Islet precursor cell (in vitro differentiated cells): ENCODE measurements around the gene MSANTD4.
A peak's percentile ranks its signal among the peaks of the same experiment; 100 is the strongest.
"Not testable (repeated sequence)": the region's sequence is repeated elsewhere in the genome, so short reads cannot be mapped to it uniquely, and the experiment has no call there.

Experiments used
- DNase-seq: peaks from one replicate; pipeline ENCODE4 v3.0.0-alpha.2; 2018

The MSANTD4 gene

DNA sequence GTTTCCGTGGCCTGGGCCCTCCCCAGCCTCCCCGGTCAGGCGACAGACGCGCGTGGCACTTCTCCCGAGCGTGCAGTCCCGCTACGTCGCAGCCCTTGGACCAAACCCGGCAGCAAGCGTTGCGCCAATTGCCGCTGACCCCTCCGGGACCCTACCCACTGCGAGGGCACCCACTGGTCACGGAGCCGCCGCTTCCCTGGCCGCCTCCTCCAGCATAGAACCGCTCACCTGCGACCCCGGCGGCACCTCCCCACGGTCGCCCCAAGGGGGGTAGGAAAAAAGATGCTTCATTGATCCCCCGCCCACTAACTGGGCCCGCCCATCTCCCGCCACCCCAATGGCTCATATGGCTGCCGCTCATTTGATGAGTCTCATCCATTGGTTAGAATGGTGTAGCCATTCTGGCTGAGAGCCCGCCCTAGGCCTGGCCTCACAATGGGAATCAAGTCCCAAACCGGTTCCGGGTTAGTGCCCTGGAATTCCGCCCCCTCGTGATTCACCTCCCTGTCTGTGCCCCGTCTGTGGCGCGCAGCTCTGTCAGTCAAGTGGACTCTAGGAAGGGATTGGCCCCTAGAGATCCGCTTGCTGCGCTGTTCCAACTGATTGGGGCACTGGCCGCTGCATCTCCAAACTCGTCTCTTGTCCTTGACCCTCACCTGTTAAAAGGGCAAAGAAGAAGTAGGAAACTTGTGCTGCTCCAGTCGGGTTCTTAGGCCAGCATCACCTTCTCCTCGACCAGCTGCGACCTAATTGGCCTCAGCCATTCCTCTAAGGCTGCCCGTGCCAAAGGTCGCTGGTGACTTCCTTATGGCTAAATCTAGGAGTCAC, at the start of gene MSANTD4:
TSS of gene MSANTD4 (minus strand) at position 274 of the 828 bp plus-strand sequence. CDS start 11,323 bp downstream, outside the sequence.
- DNase-seq, result peak; percentile 100

DNA sequence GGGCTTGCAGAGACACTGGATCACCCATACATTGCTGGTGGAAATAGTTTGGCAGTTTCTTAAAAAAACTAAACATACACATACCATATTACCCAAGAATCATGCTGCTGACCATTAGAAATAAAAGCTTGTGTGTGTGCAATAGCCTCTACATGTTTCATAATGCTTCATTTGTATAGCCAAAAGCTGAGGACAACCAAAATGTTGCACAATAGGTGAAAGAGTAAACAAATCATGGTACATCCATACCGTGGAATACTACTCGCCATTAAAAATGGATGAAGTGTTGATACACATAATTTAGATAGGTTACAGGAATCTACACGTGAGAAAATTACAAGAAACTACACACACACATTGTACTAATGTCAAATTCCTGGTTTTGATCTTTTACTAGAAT, 48.6 kb upstream of the MSANTD4 start:
- DNase-seq, result no peak

DNA sequence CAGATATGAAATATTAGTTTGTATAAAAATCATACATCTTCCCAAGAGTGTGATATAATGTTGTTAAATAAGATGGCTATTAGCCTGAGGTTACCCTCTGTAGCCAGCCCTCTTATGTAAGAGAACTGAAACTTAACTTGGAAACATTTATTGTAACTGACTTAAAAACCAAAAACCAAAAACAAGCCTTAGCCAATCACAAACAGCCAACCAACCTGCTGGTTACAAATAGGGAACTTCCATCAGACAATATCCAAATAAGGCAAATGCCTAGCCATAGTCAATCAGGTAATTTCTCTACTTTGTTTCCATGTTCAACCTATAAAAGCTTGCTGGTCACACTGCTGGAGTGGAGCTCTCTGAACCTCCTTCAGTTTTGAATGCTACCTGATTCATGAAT, 41.0 kb upstream of the MSANTD4 start:
- DNase-seq, result no peak

DNA sequence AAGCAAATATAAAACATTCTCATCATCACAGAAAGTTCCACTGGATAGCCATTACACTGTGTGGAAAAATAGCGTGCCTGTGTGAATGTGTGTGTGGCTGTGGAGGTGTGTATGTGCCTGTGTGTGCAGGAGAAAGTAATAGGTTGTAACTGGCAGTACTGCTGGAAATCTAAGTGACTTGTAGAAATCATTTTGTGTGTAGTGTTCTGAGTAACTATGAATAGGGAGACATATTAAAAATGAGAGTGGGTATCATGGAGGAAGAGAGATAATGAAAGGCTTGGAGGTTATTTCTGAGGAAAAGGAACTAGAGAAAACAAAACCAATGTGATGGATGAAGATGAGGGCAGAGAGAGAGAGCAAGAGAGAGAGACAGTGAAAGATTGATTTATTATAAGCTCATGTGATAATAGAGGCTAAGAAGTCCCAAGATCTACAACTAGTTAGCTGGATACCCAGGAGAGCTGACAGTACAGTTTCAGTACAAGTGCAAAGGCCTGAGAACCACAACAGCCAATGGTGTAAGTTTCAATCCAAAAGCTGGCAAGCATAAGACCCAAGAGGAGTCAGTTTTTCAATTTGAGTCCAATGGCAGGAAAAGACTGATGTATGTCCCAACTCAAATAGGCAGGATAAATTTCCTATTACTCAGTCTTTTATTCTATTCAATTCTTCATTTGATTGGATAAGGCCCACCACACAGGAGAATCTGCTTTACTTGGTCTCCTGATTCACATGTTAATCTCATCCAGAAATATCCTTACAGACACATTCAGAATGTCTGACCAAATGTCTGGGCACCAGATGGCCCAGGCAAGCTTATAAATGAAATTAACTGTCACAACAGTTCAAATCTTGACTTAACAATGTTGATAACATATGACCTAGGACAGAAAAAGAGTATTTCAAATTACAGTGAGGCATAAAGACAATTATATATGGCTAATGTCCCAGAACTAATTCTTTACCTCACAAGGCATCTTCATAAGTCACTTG, 40.2 kb upstream of the MSANTD4 start:
- no peak for DNase-seq

DNA sequence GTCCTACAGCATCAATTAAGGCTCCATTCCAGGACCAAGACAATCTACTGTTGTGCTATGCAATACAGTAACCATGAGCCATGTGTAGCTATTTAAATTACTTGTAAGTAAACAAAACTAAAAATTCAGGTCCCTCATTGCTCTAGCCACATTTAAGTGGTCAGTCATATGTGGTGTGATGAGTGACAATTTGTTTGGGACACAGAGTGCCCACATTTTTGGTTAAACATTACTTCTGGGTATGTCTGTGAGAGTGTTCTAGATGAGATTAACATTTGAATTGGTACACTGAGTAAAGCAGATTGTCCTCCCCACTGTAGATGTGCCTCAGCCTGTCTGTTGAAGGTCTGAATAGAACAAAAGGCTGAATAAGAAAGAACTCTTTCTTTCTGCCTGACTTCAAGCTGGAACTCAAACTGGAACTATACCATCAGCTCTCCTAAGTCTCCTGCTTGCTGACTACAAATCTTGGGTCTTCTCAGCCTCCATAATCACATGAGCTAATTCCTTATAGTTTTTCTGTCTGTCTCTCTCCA, 39.3 kb upstream of the MSANTD4 start:
- DNase-seq, result no peak

DNA sequence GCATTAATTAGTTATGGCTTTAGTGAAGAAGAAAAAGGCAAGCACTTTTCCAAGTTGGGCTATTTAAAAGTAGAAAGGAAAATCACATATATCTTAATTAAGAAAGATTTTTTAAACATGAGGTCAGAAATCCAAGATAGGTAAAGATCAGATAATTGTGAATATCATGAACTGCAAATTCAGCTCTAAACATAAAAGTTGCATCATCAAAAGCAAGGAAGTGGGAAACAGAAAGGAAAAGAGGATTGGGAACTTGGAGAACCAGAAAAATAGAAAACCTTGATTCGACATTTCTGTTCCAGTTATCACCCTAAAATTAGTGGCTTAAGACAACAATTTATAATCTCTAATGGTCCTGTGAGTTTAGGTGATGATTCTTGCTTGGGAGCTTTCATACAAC, 37.6 kb upstream of the MSANTD4 start:
- DNase-seq, result no peak

DNA sequence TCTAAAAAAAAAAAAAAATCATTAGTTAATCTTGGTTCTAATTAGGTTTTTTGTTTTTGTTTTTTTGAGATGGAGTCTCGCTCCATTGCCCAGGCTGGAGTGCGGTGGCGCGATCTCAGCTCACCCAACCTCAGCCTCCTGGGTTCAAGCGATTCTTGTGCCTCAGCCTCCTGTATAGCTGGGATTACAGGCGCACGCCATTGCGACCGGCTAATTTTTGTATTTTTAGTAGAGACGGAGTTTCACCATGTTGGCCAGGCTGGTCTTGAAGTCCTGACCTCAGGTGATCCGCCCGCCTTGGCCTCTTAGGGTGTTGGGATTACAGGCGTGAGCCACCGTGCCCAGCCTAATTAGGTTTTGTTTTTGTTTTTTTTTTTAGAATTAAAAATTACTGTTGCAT, 36.3 kb upstream of the MSANTD4 start:
- not testable (repeated sequence) for DNase-seq

DNA sequence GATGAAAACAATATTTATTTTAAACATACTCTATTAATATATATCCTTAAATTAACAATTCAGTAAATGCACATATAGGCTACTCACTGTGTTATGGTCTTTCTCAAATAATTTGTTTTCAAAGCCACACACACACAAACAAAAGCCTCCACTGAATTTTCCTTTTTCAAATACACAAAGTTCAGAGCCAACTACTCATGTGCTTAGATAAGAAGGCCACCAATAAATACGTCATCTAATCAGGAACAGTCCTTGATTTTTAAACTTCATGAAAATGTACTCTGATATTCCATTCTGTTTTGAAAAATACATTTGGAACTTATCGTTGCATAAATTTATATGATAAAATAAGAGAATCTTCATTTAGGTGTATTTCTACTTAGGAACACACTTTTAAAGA, 29.1 kb upstream of the MSANTD4 start:
- no peak for DNase-seq

DNA sequence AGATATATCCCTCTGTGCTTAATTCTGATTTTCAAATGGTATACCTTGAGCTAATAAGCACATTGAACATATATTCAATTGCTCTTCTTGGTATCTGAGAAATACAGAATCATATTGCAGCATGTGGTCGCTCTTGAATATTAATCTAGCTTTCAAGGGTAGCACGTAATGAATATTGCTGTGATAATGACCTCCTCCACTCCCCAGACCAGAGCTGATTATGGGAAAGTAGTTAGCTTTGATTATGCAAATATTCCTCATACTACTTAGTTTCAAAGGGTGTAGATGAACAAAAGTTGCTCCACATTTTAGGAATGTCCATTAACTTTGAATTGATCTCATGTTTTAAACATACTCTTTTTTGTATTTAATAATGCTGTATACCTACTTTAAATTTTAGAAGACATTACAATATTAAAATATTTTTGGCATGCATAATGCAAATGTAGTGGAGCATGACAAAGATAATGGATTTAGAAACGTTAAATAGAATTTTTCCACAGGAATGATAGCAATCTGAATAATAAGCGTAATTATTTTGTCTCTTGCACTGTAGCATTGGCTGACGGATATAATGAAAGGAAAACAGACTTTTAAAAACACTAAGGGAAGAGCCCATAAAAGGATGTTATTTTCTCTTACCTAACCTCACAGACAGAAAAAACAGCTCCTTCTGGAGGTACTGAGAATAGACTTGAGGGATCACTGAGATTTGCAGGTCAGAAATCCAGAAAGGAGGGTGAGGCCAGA, 27.9 kb upstream of the MSANTD4 start:
- DNase-seq, result no peak

DNA sequence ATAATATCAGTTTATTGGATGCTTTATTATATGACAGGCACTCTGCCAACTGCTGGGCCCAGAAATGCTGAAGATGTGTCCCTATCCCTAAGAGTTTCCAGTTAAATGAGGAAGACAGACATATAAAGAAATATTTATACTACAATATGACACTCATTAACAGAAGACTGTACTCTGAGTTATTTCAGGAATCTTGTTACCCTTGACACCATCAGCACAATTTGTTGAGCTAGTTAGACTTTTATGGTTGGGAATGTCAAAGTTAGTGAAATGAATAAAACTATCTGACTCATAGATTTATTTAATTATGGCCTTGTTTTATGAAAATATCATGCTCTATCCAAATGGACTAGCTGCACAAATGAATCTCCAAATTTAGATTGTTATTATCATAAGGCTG, 25.6 kb upstream of the MSANTD4 start:
- DNase-seq, result no peak

DNA sequence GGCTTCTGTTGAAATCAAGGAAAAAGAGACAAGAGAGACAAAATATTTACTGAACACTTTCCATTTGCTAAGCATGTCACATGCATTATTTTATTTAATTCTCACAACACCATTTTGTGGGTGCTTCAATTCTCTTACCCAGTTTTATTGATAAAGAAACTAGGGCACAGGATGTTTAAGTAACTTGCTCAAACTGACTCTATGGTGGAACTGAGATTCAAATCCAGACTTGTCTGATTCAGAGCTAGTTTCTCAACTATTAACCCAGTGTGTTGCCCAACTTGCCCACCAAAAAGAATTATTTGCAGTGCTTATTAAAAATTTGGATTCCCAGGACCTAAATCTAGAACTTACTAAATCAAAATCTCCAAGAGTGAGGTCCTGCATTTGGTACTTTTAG, 21.5 kb upstream of the MSANTD4 start:
- no peak for DNase-seq

DNA sequence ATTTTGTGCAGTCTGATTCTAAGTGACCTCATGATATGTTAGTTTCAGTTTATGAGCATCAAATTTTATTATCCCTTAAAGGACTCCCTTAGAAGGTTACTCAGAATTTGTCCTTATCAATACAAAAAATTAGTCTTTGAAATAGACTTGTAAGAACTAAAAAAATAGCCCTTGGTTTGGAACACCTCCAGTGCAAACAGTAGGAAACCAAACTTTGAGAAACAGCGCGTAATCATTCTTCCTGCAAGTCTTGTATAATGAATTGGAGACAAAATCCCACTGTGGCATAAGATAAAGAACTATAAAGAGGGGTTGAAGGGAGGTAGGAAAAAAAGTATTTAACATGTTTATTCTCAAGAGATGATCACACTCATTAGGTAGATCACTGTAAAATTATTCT, 10.8 kb upstream of the MSANTD4 start:
- DNase-seq, result no peak

DNA sequence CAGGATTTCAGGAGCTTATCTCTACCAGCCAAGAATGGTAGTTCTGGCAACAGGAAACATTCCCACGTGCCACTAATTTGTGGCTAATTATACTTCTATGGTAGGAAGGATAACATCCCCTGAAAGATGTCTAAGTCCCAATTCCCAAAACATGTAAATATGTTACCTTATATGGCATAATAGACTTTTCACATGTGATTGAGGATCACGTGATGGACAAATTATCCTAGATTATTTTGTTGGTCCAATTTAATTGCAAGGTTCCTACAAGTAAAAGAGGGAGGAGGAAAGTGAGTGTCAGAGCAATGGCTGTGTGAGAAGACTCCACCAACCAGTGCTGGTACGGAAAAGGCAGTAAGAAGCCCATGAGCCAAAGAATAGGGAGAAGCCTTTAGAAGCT, 9.9 kb upstream of the MSANTD4 start:
- no peak for DNase-seq

DNA sequence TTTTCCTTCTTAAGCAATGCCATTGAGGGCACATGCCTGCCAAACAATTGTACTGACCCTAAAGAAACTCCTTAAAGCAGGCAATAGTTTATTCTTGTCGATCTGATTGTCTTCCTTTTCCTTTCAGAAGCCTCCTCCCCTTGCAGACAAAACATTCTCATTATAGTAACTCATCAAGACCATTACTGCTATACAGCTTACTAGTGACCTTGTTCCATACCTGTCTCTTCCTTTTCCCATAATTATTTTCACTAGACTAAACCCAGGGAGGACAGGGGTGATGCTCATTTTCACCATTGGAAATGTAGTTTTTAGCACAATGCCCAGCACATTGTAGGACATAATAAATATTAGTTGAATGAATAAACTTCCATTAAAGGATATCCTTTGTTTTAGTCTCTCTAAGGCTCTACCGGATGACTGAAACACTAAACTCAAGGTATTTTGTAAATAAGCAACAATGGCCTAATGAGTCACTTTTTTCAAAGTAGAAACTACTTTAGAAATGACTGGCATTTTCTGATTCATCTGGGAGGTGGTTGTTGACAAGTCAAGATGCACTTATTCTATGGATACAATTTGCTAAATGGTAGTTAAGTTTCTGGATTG, 9.3 kb upstream of the MSANTD4 start:
- no peak for DNase-seq

DNA sequence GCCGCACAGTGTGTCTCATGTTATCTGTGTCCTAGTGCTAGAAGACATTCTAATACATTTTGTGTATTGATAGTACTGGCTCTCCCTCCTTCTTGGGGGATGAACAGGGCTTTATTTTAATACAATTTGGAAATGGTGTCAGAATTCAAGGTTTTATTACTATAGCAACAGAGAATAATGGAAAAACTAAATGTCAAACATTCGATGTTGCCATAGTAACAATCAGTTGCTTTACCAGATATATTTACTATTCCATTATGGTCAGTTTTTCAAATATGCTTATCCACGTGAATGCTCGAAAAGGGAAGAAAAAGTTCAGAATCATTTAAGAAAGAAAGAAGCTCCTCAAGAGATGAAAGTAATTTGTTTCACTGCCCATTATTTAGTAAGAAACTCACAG, 8.6 kb upstream of the MSANTD4 start:
- DNase-seq, result no peak

DNA sequence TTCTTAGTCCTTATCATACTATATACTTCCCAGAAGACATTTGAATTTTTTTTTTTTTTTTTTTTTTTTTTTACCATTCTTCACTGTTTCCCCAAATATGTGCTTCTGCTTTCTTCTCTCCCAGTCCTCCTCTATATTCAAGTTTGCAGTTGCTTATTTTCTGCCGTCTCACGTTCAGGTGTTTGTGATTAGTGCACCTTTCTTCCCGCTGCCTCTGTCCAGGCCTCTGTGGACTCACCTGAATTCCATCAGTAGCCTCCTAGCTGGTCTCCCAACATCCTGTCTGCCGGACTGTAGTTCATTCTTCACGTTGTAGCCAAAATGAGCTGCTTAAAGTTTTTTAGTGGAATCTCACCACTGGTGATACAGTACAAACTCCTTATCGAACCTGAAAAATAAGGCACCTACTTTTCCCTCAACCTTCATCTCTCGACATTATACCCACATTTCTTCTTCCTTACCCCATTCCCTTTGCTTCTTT, 795 bp upstream of the MSANTD4 start:
- DNase-seq, result no peak

DNA sequence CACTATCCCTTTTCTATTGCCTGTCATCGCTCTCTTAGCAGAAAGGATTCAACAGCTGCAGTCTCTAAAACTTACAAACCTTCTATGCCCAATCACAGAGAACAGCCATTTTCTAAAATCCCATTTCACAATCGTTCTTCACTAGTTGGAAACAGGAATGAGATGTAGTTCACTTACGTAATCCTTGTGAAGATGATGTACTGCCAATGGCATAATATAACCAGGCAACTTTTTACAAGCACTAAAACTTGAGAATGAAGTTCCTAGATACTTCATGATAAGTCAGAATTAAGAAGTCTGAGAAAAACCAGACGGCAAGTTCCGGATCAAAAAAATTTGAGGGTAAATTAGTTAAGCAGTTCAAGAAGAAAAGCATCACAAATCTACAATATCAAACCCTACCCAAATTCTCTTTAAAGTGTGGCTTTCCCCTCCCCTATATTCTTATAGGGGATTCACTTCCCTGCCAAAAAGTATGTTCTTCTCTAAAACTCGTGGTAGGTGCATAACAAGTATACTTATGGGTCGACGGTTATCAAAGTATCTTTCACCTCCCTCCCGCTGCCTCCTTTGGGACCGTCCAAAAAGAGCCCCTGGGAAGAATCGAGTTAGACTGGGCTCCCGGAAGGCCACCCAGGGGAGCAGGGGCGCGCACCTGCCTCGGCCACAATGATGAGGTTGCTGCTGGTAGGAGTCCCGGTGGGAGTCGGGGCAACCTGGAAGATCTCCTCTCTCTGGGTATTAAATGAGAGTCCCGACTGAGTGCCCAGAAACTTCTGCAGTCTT, 666 bp downstream of the MSANTD4 start:
- no peak for DNase-seq

DNA sequence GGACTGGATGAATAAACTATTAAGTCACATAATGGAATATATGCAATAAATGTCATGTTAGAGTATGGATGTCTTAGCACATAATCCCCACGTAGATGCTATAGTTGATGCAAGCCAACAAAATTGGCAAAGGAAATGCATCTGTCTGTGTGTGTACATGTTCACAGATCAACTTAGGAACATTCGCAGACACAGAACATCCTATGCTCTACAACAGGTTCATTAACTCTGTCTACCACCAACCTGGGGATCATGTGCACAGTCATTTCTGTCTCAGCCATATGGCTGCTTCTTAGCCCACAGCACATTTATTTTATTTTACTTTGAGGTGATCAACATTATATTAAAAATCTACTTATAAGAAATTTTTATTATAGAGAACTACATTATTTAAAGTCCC, 4.9 kb downstream of the MSANTD4 start:
- no peak for DNase-seq

DNA sequence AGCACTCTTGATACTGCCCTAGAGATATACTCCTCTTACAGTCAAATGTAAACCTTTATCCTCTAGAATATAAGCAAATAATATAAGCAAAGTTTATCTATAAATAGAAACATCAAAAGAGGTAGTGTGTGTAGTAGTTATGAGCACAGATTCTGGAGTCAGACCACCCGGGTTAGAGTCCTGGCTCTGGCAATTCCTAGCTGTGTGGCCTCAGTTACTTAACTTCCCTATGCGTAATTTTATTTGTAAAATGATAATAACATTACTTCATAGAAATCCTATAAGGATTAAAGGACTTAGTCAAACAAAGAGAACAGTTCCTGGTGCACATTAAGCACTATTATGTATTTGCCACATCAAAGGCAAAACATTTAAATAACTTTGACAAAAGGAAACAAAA, 7.0 kb downstream of the MSANTD4 start:
- DNase-seq, result no peak

DNA sequence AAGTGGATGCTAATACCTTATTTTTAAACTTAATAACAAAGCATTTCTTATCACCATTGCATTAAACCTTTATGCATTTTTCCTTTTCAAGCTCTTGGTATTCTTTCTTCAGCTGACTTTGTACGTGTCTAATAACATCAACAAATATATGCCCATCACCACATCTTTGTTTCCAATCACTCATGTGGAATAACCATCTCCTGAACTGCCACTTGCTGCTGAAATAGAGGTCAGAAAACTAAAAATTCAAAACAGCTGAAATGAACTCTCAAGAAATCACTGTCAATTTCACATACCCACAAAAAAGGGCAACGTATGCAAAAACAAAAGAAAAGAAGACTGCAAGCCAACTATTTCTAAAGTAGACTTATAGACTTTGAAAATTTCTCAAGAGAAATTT, 7.4 kb downstream of the MSANTD4 start:
- DNase-seq, result no peak

DNA sequence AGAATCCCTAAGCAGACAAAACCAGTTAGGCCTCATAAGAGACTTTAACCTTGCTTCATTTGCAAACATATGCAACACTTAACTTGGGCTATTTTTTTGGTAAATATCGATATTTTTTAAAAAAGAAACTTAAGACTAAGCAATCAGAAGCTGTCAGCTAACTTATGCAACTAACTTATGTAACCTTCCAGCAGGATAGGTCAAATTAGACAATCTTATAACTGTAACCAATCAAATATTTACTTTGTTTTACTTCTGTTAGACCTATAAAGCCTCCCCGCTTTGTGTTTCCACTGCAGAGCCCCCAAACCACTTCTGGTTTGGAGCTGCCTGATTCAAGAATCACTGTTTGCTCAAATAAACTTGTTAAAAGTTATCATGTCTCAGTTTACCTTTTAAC, 8.0 kb downstream of the MSANTD4 start:
- DNase-seq, result no peak
